Measurements from ENCODE around the gene JADE3.

JADE3 gene

DNA sequence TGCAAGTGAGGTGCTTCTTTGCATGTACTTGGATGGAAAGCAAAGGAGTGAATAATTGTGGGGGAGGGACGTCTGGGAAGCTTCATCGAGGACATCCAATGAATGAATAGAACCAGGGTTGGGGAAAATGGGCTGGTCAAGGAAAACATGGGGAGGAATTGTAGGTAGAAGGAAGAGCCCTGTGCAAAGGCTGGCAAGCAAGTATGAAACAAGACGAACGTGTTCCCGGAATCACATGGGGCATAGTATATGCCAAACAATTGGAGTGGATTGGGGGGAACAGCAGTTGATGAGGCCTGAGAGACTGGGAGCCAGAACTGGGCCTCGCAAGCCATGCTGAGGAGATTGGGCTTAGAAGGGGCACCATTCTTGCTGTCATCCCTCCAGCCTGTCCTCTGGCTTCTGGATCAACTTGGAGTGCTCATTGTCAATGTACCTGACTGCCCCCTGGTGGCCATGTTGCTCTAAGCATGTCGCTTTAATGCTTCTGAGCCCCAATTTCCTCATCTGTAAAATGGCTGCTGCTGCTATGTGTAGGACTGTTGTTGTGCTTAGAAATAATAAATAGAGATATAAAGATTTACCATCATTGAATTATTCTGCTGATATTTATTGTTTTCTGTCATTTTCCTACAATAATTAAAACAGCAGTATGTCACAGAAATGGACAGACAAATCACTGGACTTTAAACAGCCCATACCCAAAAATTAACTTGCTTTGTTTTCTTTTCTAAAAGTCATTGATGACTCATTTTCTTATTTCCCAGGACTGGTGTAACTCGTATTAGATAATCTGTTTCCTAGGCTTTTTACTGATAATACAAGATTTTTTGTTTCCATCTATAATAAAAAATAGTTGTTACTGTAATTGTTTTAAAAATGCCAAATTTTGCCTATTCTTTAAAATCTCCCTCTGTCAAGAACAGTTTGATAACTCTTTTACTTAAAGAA is 66.4 kb downstream of the JADE3 start:
- Histone ChIP-seq H3K4me1 (ENCODE audit: control insufficient read depth, insufficient read depth, low read length) (no peaks in the 10 kb centered on the region), H3K9ac (ENCODE audit: low read length) (no peak overlapping the region), H3K9me3 (ENCODE audit: control insufficient read depth, low read length) (no peaks in the 10 kb centered on the region), H3K27me3 (ENCODE audit: control insufficient read depth, insufficient read depth, low read length) (no peaks in the 10 kb centered on the region), H3K36me3 (ENCODE audit: control insufficient read depth, insufficient read depth, low read length) (no peaks in the 10 kb centered on the region), H3K4me3 (ENCODE audit: low read length) (no peak overlapping the region)

DNA sequence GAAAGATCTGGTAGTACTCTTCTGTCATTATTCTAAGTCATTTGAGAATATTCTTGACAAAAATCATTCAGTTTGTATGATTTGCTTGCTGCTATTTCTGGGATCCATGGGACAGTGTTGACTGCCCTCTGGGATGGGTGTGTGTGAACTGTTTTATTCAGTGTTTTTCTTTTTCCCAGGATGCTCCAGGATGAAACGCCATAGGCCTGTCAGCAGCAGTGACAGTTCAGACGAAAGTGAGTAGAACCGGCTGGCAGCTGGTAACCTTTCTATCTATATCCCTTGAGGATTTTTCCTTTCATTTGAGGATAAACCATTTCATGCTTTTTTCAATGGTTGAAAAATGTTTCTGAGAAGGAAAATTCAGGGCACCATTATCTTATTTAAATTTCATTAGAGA is 72.5 kb downstream of the JADE3 start:
- no peak overlapping the region for H3K9ac ChIP-seq (ENCODE audit: low read length)
- H3K27me3 ChIP-seq (ENCODE audit: control insufficient read depth, insufficient read depth, low read length), result no peaks in the 10 kb centered on the region
- H3K4me3 ChIP-seq (ENCODE audit: low read length), result no peak overlapping the region
- H3K4me1 ChIP-seq (ENCODE audit: control insufficient read depth, insufficient read depth, low read length), result no peaks in the 10 kb centered on the region
- H3K36me3 ChIP-seq (ENCODE audit: control insufficient read depth, insufficient read depth, low read length), result no peaks in the 10 kb centered on the region
- H3K9me3 ChIP-seq (ENCODE audit: control insufficient read depth, low read length), result no peaks in the 10 kb centered on the region

DNA sequence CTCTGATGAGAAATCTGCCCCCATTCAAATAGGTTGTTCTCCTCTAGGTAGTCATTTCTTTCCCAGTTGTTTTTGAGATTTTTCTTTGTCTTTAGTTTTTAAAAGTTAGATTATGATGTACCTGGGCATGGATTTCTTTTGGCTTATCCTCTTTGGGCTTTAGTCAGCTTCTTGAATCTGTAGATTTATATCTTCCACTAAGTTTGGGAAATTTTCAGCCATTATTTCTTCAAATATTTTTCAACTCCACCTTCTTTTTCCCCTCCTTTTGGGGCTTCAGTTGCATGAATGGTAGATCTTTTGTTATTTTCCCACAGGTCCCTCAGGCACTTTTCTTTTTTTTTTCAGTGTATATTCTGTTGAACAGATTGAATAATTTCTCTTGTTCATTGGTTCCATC is 77.3 kb downstream of the JADE3 start:
- no peaks in the 10 kb centered on the region for H3K4me1 ChIP-seq (ENCODE audit: control insufficient read depth, insufficient read depth, low read length)
- no peaks in the 10 kb centered on the region for H3K36me3 ChIP-seq (ENCODE audit: control insufficient read depth, insufficient read depth, low read length)
- no peaks in the 10 kb centered on the region for H3K9me3 ChIP-seq (ENCODE audit: control insufficient read depth, low read length)
- H3K4me3 ChIP-seq (ENCODE audit: low read length), result no peak overlapping the region
- no peak overlapping the region for H3K9ac ChIP-seq (ENCODE audit: low read length)
- no peaks in the 10 kb centered on the region for H3K27me3 ChIP-seq (ENCODE audit: control insufficient read depth, insufficient read depth, low read length)

DNA sequence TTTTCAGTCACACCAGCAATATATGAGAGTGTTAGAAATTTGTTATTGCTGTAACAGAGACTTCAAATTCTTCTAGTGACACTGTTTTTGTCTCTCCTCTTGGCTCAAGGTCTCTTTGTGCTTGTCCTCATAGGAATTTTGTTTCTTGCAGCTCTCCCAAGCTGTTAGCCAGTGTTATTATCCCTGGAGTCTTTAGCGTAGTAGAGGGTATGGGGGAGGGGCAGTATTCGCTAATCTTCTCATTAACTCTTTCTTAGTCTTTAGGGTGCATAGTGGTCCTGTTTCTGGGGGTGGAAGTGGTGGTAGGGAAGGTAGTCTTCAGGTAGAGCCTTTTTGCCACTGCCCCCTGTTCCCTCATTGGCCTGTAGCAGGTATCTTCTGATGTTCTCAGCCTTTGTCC is 79.4 kb downstream of the JADE3 start:
- H3K4me1 ChIP-seq (ENCODE audit: control insufficient read depth, insufficient read depth, low read length), result no peaks in the 10 kb centered on the region
- no peaks in the 10 kb centered on the region for H3K9me3 ChIP-seq (ENCODE audit: control insufficient read depth, low read length)
- H3K4me3 ChIP-seq (ENCODE audit: low read length), result no peak overlapping the region
- H3K9ac ChIP-seq (ENCODE audit: low read length), result no peak overlapping the region
- no peaks in the 10 kb centered on the region for H3K36me3 ChIP-seq (ENCODE audit: control insufficient read depth, insufficient read depth, low read length)
- no peaks in the 10 kb centered on the region for H3K27me3 ChIP-seq (ENCODE audit: control insufficient read depth, insufficient read depth, low read length)

DNA sequence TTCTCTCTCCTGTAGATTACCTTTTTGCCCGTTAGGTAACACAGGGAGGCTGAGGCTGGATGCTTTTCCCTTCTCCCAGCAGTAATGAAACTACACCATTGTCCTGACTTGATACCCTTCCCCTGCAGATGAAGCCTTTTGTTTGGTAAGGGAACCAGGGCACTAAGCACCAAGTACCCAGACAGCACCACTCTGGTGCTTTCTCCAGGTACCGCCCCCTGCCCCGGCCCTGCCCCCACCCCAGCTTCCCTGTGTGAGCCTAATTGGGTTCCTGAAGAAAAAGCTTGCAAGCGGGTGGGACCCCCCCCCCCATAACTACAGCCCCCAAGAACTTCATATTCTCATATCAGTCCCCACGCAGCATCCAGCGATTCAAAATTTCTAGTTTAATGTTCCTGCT is 79.8 kb downstream of the JADE3 start:
- no peaks in the 10 kb centered on the region for H3K36me3 ChIP-seq (ENCODE audit: control insufficient read depth, insufficient read depth, low read length)
- H3K27me3 ChIP-seq (ENCODE audit: control insufficient read depth, insufficient read depth, low read length), result no peaks in the 10 kb centered on the region

DNA sequence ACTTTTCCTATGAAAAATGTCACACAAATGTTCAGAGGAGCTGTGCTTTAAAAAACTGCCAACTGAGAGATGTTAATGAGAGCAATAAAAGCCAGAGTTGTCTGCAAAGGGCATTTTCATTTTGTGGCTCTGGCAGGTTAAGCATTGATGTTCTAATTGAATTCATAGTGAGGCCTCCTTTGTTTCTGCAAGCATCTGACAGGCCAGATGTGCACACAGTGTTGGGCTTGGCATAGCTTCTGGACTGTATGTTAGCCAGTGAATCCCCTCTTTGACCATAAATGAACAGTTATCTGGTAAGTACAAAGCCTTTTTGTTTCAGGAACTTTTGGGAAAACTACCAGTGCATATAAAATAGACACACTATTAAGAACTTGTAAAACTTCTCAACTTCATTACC is 81.9 kb downstream of the JADE3 start:
- Histone ChIP-seq H3K9me3 (ENCODE audit: control insufficient read depth, low read length) (no peaks in the 10 kb centered on the region), H3K4me3 (ENCODE audit: low read length) (no peak overlapping the region)

More for the DNA sequence above, 79.8 kb downstream of the JADE3 start:
- Histone ChIP-seq H3K9me3 (ENCODE audit: control insufficient read depth, low read length) (no peaks in the 10 kb centered on the region), H3K9ac (ENCODE audit: low read length) (no peak overlapping the region), H3K4me1 (ENCODE audit: control insufficient read depth, insufficient read depth, low read length) (no peaks in the 10 kb centered on the region), H3K4me3 (ENCODE audit: low read length) (no peak overlapping the region)

DNA sequence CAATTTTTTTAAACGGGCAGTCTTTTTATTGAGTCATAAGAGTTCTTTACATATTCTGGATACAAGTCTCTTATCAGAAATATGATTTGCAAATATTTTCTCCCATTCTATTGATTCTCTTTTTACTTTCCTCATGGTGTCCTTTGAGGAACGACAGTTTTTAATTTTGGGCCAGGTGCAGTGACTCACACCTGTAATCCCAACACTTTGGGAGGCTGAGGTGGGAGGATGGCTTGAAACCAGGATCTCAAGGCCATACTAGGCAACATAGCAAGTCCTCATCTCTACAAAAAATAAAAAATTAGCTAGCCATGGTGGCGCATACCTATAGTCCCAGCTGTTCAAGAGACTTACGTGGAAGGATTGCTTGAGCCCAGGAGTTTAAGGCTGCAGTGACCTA is 99.9 kb downstream of the JADE3 start:
- H3K36me3 ChIP-seq (ENCODE audit: control insufficient read depth, insufficient read depth, low read length), result no peaks in the 10 kb centered on the region
- H3K9me3 ChIP-seq (ENCODE audit: control insufficient read depth, low read length), result no peaks in the 10 kb centered on the region
- H3K4me1 ChIP-seq (ENCODE audit: control insufficient read depth, insufficient read depth, low read length), result no peaks in the 10 kb centered on the region
- H3K9ac ChIP-seq (ENCODE audit: low read length), result no peak overlapping the region
- no peak overlapping the region for H3K4me3 ChIP-seq (ENCODE audit: low read length)
- H3K27me3 ChIP-seq (ENCODE audit: control insufficient read depth, insufficient read depth, low read length), result no peaks in the 10 kb centered on the region

More for the DNA sequence above, 81.9 kb downstream of the JADE3 start:
- Histone ChIP-seq H3K4me1 (ENCODE audit: control insufficient read depth, insufficient read depth, low read length) (no peaks in the 10 kb centered on the region), H3K9ac (ENCODE audit: low read length) (no peak overlapping the region), H3K36me3 (ENCODE audit: control insufficient read depth, insufficient read depth, low read length) (no peaks in the 10 kb centered on the region), H3K27me3 (ENCODE audit: control insufficient read depth, insufficient read depth, low read length) (no peaks in the 10 kb centered on the region)

DNA sequence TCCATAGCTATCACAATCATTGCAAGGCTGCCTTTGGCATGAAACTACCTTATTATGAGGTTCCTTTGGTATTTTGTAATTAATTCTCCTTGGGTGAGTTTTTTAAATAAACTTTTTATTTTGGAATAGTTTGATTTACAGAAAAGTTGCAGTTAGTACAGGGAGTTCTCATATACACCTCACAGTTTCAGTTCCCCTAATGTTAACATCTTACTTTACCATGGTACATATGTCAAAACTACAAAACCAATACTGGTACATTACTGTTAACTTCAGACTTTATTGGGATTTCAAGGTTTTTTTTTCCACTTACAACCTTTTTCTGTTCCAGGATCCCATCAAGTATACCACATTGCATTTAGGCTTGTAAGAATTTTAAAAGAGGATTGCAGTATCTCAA is 114.0 kb downstream of the JADE3 start:
- Histone ChIP-seq H3K36me3 (ENCODE audit: control insufficient read depth, insufficient read depth, low read length) (no peaks in the 10 kb centered on the region), H3K4me3 (ENCODE audit: low read length) (no peak overlapping the region), H3K27me3 (ENCODE audit: control insufficient read depth, insufficient read depth, low read length) (no peaks in the 10 kb centered on the region), H3K9ac (ENCODE audit: low read length) (no peak overlapping the region), H3K4me1 (ENCODE audit: control insufficient read depth, insufficient read depth, low read length) (no peaks in the 10 kb centered on the region), H3K9me3 (ENCODE audit: control insufficient read depth, low read length) (no peaks in the 10 kb centered on the region)

DNA sequence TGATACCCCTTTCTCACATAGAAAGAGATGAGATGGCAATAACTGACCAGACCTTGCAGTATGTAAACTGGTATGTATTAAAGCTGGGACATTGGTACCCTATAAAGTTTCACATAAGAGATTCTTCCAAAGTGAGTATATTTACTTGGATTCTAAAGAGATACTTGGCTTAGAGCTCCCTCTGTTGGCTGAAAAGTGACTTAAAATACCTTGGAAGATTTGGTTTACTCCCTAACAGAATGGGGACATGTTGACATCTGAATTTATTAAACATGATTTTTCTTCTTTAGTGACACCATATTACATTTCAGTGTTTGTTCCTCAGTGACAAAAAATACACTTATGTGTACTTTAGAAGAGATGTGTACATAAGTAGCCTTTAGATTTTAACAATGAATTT is 118.1 kb downstream of the JADE3 start:
- no peaks in the 10 kb centered on the region for H3K36me3 ChIP-seq (ENCODE audit: control insufficient read depth, insufficient read depth, low read length)
- no peaks in the 10 kb centered on the region for H3K9me3 ChIP-seq (ENCODE audit: control insufficient read depth, low read length)
- no peak overlapping the region for H3K4me3 ChIP-seq (ENCODE audit: low read length)
- no peaks in the 10 kb centered on the region for H3K4me1 ChIP-seq (ENCODE audit: control insufficient read depth, insufficient read depth, low read length)
- H3K9ac ChIP-seq (ENCODE audit: low read length), result no peak overlapping the region
- H3K27me3 ChIP-seq (ENCODE audit: control insufficient read depth, insufficient read depth, low read length), result no peaks in the 10 kb centered on the region

DNA sequence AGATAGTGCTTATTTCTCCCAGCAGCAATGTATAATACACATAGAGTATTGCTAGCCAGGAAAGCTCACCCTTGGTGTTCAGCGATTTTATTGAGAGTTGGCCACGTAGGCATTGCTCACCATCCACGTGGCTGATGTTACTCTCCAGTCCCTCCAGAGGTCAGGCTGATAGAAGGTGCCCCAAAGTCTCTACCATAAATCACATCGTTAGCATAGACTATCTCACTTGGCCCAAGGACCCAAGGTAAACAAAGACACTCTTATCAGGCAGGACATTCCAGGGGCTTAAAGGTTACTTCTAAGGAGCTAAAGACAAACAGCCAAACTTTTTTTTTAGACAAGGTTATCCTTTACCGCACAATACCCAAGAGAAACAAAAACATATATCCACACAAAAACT is 135.8 kb downstream of the JADE3 start:
- Histone ChIP-seq H3K9ac (ENCODE audit: low read length) (no peak overlapping the region), H3K36me3 (ENCODE audit: control insufficient read depth, insufficient read depth, low read length) (no peaks in the 10 kb centered on the region), H3K4me3 (ENCODE audit: low read length) (no peak overlapping the region), H3K27me3 (ENCODE audit: control insufficient read depth, insufficient read depth, low read length) (no peaks in the 10 kb centered on the region), H3K4me1 (ENCODE audit: control insufficient read depth, insufficient read depth, low read length) (no peaks in the 10 kb centered on the region), H3K9me3 (ENCODE audit: control insufficient read depth, low read length) (no peaks in the 10 kb centered on the region)

DNA sequence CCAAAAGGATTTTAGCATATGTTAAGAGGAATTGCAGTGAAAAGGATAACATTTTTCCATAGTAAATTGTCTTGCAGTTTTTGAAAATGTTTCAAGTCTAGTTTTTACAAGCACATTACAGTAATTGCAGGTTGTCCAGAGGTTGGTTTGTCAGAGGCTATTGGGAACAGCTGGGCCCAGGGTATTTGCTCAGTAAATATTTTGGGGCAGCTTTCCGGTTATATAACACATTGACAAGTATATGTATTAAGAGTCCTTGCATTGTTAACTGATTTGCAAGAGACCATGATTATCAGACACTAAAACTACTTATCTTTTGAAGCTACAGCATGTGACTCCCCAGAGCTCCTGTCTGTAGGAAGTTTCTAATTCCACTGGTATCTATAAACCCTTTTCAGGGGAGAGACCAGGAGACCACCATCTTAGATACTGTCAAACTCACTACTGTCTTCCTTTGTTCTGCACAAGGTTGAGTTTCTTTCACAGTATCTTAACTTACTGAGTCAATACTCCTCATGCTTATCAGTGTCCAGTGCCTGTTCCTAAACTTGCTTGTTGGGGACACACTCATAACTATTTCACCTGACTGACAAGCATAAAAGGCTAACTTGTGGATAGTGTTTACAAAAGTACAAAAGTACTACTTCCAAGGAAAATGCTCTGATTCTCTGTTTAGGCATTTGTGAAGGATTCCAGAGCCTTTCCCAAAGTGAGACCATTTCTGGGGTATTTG is 147.1 kb downstream of the JADE3 start:
- no peak overlapping the region for H3K4me3 ChIP-seq (ENCODE audit: low read length)
- no peaks in the 10 kb centered on the region for H3K36me3 ChIP-seq (ENCODE audit: control insufficient read depth, insufficient read depth, low read length)
- H3K27me3 ChIP-seq (ENCODE audit: control insufficient read depth, insufficient read depth, low read length), result no peaks in the 10 kb centered on the region
- H3K9ac ChIP-seq (ENCODE audit: low read length), result no peak overlapping the region
- no peaks in the 10 kb centered on the region for H3K4me1 ChIP-seq (ENCODE audit: control insufficient read depth, insufficient read depth, low read length)
- H3K9me3 ChIP-seq (ENCODE audit: control insufficient read depth, low read length), result no peaks in the 10 kb centered on the region

DNA sequence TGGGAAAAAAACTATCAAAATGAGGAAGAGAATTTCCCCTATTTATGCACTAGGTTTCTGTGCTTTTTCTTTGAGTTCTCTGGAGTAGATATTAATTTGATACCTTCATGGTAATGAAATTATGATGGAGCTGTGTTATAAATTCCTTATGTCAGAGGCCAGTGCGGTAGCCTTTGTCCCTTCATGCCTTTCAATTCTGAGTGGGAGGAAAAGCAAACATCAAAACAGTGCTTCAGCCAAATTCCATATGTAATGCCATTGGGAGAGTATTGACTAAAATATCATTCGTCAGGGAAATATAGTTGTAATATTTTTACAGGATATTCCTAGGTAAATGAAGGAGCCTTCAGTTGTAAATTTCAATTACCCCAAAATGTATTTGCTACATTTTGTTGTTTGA is 148.5 kb downstream of the JADE3 start:
- no peaks in the 10 kb centered on the region for H3K4me1 ChIP-seq (ENCODE audit: control insufficient read depth, insufficient read depth, low read length)
- no peak overlapping the region for H3K4me3 ChIP-seq (ENCODE audit: low read length)
- no peaks in the 10 kb centered on the region for H3K27me3 ChIP-seq (ENCODE audit: control insufficient read depth, insufficient read depth, low read length)
- H3K9me3 ChIP-seq (ENCODE audit: control insufficient read depth, low read length), result no peaks in the 10 kb centered on the region
- H3K36me3 ChIP-seq (ENCODE audit: control insufficient read depth, insufficient read depth, low read length), result no peaks in the 10 kb centered on the region
- H3K9ac ChIP-seq (ENCODE audit: low read length), result no peak overlapping the region

All from mucosa of stomach (tissue), 1 donor.